BJ (cell line): Measurements from ENCODE around the gene PDIA5. TPM values are rescaled to one million over a fixed set of nuclear protein-coding genes. Genes with fewer than 3 reads are reported as not detected.

Source experiments
- CTCF ChIA-PET: fragments of 350-600 bp; formaldehyde crosslinking; extraction: SDS; loops from one replicate; lab custom pipeline; 2021; ENCODE audit warnings: antibody characterized with exemption, inconsistent platforms; lab: Yijun Ruan, JAX
- POLR2A ChIA-PET: fragments of 300-600 bp; sonication (Branson Sonifier 250); formaldehyde crosslinking; extraction: SDS; loops from one replicate; lab custom pipeline; 2021; ENCODE audit warnings: antibody characterized with exemption; lab: Charles Lee
- DNase-seq: peaks from one replicate; pipeline ENCODE4 v3.0.0-alpha.2; 2011; ENCODE audit warnings: low read depth
- H3K27me3 ChIP-seq: 2 replicates; pipeline ENCODE4 v1.6.0; 2011; ENCODE audit warnings: low read length; ENCODE audit not compliant: control insufficient read depth, insufficient read depth
- H3K36me3 ChIP-seq: 2 replicates; pipeline ENCODE4 v1.5.1; 2011; ENCODE audit warnings: low read length; ENCODE audit not compliant: control insufficient read depth, insufficient read depth
- H3K4me3 ChIP-seq: 2 replicates; pipeline ENCODE4 v1.5.1; 2011; ENCODE audit warnings: low read depth, mild to moderate bottlenecking, control low read depth, low read length
- CTCF ChIP-seq: IDR thresholded peaks from 2 replicates; pipeline ENCODE4 v1.5.1; 2011; ENCODE audit warnings: low read depth, mild to moderate bottlenecking, control low read depth, inconsistent platforms, low read length, moderate library complexity; ENCODE audit not compliant: insufficient read depth
- polyA plus RNA-seq: library from polyadenylated mRNA; depleted of rRNA; stranded (reverse); fragments of >200 nt; gene quantifications from 2 replicates; pipeline ENCODE4 v1.2.3, GENCODE V29; 2011

PDIA5 gene
- polyA plus RNA-seq, 1 experiment: 47.3 TPM

- no peak for DNase-seq
- CTCF ChIA-PET: no interaction called here
- TF ChIP-seq CTCF: no peak
These were observed 11.9 kb upstream of the PDIA5 start for GRCh38 chr3:123054931-123055330.

GRCh38 chr3:123055352-123055751, 11.5 kb upstream of the PDIA5 start:
- ChIA-PET POLR2A (no interaction called here), CTCF (no interaction called here)
- no peak for TF ChIP-seq CTCF
- Histone ChIP-seq H3K27me3 (peaks cover 4% of the 10 kb centered on the region), H3K4me3 (no peak overlapping the region), H3K36me3 (no peaks in the 10 kb centered on the region)
- no peak for DNase-seq

More at GRCh38 chr3:123054931-123055330, 11.9 kb upstream of the PDIA5 start:
- H3K4me3 ChIP-seq: no peak overlapping the region
- peaks cover 4% of the 10 kb centered on the region for H3K27me3 ChIP-seq
- POLR2A ChIA-PET: no interaction called here
- H3K36me3 ChIP-seq: no peaks in the 10 kb centered on the region

- DNase-seq: no peak
- no peak overlapping the region for H3K4me3 ChIP-seq
- no peak for TF ChIP-seq CTCF
- POLR2A ChIA-PET: no interaction called here
- H3K36me3 ChIP-seq: no peaks in the 10 kb centered on the region
- peaks cover 8% of the 10 kb centered on the region for H3K27me3 ChIP-seq
- CTCF ChIA-PET: no interaction called here
These were observed 8.3 kb upstream of the PDIA5 start for GRCh38 chr3:123058505-123058904.

- ChIA-PET CTCF (no interaction called here), POLR2A (no interaction called here)
- DNase-seq: no peak
- no peaks in the 10 kb centered on the region for H3K36me3 ChIP-seq
- TF ChIP-seq CTCF: no peak
- no peak overlapping the region for H3K4me3 ChIP-seq
- peaks cover 6% of the 10 kb centered on the region for H3K27me3 ChIP-seq
These were observed 6.8 kb upstream of the PDIA5 start for GRCh38 chr3:123060054-123060453.

- Histone ChIP-seq H3K36me3 (no peaks in the 10 kb centered on the region), H3K27me3 (peaks cover 6% of the 10 kb centered on the region), H3K4me3 (no peak overlapping the region)
- DNase-seq: no peak
- TF ChIP-seq CTCF: no peak
- ChIA-PET POLR2A (no interaction called here), CTCF (no interaction called here)
These were observed 5.0 kb upstream of the PDIA5 start for GRCh38 chr3:123061856-123062255.
